ENCODE measurements around the gene FAM131A. TPM values are rescaled to one million over a fixed set of nuclear protein-coding genes. Genes with fewer than 3 reads are reported as not detected.

FAM131A gene
- total and polyA plus RNA-seq, 10 of the 15 experiments (the other 5 are each of a cell fraction or from before 2014, with no cell fraction given): 0.31 to 4.5 (median 1.5) TPM

- intact Hi-C loops (cut with micrococcal nuclease; ENCODE audit: unreplicated experiment) (no loop called here), in situ Hi-C loops (cut with MboI) (no loop called here)
- ChIA-PET CTCF (interaction anchor here (1.7 kb wide), 1 partner anchor 15 kb away, joined by 4 read pairs; no protein-coding TSS in a partner anchor), RAD21 (ENCODE audit: unreplicated experiment) (no interaction called here), POLR2A (no interaction called here), SMC1A (ENCODE audit: uncharacterized antibody, unreplicated experiment) (no interaction called here)
- 88% methylated on average over 21 of the region's 37 CpGs for WGBS (ENCODE audit: insufficient coverage, insufficient replicate concordance, low lambda C conversion rate, missing lambda C conversion rate)
- H3K9me3 ChIP-seq (replicated peaks; ENCODE audit: control insufficient read depth, insufficient read depth, low read length): no peaks in the 10 kb centered on the region
- DNase-seq (ENCODE audit: low read depth, low spot score) (no peak), FAIRE-seq (no peak), ATAC-seq (no peak)
- H3K9ac ChIP-seq (ENCODE audit: control insufficient read depth, insufficient read depth, low read length): no peak overlapping the region
- peaks cover 11% of the 10 kb centered on the region for H3K4me1 ChIP-seq (ENCODE audit: control insufficient read depth, insufficient read depth, low read length)
- peaks cover 2 to 6% of the 10 kb centered on the region in 2 experiments; a peak in 3 of 4 replicates for H3K36me3 ChIP-seq (ENCODE audit: control insufficient read depth in 2 of 2, insufficient read depth in 2 of 2, low read length in 1 of 2)
- BruUV-seq (replicated peaks): no TSS peak
- no peak overlapping the region for H3K4me2 ChIP-seq (ENCODE audit: control insufficient read depth, insufficient read depth)
- TF ChIP-seq, protein P1, sequence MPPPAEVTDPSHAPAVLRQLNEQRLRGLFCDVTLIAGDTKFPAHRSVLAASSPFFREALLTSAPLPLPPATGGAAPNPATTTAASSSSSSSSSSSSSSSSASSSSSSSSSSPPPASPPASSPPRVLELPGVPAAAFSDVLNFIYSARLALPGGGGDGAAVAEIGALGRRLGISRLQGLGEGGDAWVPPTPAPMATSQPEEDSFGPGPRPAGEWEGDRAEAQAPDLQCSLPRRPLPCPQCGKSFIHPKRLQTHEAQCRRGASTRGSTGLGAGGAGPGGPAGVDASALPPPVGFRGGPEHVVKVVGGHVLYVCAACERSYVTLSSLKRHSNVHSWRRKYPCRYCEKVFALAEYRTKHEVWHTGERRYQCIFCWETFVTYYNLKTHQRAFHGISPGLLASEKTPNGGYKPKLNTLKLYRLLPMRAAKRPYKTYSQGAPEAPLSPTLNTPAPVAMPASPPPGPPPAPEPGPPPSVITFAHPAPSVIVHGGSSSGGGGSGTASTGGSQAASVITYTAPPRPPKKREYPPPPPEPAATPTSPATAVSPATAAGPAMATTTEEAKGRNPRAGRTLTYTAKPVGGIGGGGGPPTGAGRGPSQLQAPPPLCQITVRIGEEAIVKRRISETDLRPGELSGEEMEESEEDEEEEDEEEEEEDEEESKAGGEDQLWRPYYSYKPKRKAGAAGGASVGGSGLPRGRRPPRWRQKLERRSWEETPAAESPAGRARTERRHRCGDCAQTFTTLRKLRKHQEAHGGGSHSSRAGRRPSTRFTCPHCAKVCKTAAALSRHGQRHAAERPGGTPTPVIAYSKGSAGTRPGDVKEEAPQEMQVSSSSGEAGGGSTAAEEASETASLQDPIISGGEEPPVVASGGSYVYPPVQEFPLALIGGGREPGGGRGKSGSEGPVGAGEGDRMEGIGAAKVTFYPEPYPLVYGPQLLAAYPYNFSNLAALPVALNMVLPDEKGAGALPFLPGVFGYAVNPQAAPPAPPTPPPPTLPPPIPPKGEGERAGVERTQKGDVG (CRISPR knock-in tag; IDR thresholded peaks at IDR 0.05): no peak
- TF ChIP-seq ASH2L (IDR thresholded peaks at IDR 0.05; ENCODE audit: borderline replicate concordance, low read depth): no peak
- TF ChIP-seq E4F1 (IDR thresholded peaks at IDR 0.05; ENCODE audit: borderline replicate concordance, partially characterized antibody): no peak
- TF ChIP-seq CEBPZ (IDR thresholded peaks at IDR 0.05; ENCODE audit: low read depth, low read length): no peak
- no peak overlapping the region for H3K4me3 ChIP-seq
- H3K27me3 ChIP-seq (replicated peaks in 1 of 2; ENCODE audit: control insufficient read depth in 2 of 2, insufficient read depth in 2 of 2, low read length in 1 of 2): no peaks in the 10 kb centered on the region
- no peak overlapping the region for H2AFZ ChIP-seq (ENCODE audit: control insufficient read depth, low read depth, low read length)
- peaks cover 2% of the 10 kb centered on the region for H4K20me1 ChIP-seq (ENCODE audit: control insufficient read depth, insufficient read depth)
- no peak overlapping the region for H3K27ac ChIP-seq (ENCODE audit: control insufficient read depth, insufficient read depth)
- no peaks in the 10 kb centered on the region for H3K79me2 ChIP-seq (ENCODE audit: control insufficient read depth, insufficient read depth, low read length)
Observed at GRCh38 chr3:184338511-184338945, 1.1 kb downstream of the FAM131A start.
